GM19328 (cell line): ENCODE results near the gene TUBB4A.

Source experiments
- ATAC-seq: cut with Tn5 transposase; IDR thresholded peaks from one replicate; pipeline ENCODE4 v1.9.1; 2021; ENCODE audit warnings: mild to moderate bottlenecking, moderate library complexity; ENCODE audit not compliant: unreplicated experiment

Gene TUBB4A

DNA sequence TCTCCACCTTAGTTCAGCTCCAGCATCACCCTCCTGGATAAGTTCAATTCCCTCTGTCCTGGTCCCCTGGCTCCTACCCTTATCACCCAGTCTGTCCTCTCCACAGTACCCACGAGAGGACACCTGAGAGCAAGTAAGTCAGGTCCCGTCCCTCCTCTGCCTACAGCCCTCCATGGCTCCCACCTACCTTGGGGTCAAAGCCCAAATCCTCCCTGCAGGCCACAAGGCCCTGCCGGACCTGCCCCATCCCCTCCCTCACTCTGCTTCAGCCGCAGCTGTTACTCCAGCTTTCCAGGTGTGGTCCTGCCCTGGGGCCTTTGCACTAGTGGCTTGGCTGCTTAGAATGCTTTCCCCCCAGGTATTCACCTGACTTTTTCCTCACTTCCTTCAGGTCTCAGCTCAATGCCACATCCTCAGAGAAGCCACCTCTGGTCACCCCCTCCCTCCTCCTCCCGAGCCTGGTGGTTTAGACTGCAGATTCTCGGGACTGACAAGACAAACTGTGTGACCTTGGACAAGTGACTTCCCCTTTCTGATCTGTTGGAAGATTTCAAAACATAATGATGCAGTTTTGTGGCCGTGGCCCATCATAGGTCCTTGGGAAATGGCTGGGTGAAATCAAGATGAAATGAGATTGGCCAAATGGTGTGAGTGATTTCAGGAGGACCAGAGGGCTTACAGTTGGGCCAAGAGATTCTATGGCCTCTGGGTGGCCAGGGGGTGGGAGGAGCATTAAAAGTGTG, 3.6 kb downstream of the TUBB4A start:
- no peak for ATAC-seq

DNA sequence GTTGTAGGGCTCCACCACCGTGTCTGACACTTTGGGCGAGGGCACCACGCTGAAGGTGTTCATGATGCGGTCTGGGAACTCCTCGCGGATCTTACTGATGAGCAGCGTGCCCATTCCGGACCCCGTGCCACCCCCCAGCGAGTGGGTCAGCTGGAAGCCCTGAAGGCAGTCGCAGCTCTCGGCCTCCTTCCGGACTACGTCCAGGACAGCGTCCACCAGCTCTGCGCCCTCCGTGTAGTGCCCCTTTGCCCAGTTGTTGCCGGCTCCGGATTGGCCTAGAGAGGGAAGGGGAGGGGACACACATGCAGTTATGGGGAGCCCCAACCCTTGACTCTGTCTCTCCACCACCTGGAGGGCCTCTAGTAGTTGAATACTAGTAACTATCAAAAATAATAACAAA, 6.2 kb downstream of the TUBB4A start:
- ATAC-seq: no peak

DNA sequence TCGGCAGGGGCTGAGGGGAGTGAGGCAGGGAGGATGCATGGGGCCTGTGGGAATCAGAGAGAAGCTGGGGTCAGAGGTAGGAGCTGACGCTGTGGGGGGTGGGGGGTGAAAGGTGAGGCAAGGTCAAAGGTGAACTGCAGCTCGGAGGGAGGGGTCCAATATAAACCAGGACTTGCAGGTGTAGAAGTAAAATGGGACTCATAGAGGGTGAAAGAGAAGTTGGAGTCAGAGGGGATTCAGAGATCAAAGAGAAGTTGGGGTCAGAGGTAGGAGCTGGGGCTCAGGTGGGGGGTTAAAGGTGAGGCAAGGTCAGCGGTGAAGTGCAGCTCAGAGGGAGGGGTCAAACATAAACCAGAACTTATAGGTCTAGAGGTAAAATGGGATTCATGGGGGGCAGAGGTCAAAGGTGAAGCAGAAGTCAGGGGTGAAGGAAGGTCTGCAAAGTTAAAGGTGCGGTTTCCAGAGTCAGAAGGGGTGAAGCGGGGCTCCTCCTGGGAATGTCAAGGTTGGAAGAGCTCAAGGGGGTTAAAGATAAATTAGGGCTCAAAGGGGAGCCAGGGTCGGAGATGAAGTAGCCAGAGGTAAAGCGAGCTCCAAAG, 7.6 kb downstream of the TUBB4A start:
- no peak for ATAC-seq

DNA sequence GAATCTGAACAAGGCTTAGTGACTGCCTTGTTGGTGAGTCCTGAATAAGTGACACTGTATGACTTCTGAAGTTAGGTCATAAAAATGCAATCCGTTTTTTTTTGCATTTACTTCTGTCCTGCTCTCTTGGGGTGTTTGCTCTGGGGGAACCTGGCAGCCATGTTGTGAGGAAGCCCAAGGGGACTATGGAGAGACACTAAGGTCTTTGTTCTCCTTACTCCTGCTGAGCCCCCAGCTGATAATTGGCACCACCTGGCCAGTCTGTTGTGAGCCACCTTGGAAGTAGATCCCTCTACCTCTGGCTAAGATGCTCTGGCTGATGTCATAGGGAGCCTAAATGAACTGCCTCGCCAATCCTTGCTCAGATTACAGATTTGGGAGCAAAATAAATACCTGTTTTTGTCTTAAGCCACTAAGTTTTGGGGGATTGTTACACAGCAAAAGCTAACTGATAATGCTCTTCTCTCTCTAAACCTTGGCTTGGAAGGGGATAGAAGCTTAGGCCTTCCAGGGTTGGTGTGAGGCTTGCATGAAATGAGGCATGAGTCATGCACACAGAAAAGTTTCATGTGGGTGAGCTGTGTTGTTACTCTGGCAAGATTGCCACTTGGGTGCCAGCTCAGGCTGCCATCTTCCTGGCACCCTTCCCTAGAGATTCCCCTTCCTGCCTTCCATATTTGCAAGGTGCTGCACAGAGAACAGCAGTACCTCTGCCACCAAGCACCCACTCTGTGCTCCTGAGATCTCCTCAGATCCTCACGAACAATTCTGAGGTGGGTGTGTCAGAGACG, 10.1 kb downstream of the TUBB4A start:
- no peak for ATAC-seq

DNA sequence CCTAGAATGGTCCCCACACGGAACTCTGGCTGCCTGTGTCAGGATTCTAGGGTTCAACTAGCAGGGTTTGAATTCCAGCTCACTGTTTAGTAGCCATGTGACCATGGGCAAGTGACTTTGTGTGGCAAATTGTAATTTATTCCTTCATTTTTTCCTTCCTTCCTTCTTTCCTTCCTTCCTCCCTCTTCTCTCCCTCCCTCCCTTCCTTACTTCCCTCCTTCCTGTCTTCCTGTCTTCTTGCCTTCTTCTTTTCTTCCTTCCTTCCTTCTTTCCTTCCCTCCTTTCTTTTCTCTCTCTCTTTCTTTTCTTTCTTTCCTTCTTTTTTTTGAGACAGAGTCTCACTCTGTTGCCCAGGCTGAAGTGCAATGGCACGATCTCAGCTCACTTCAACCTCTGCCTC, 12.0 kb downstream of the TUBB4A start:
- no peak for ATAC-seq

DNA sequence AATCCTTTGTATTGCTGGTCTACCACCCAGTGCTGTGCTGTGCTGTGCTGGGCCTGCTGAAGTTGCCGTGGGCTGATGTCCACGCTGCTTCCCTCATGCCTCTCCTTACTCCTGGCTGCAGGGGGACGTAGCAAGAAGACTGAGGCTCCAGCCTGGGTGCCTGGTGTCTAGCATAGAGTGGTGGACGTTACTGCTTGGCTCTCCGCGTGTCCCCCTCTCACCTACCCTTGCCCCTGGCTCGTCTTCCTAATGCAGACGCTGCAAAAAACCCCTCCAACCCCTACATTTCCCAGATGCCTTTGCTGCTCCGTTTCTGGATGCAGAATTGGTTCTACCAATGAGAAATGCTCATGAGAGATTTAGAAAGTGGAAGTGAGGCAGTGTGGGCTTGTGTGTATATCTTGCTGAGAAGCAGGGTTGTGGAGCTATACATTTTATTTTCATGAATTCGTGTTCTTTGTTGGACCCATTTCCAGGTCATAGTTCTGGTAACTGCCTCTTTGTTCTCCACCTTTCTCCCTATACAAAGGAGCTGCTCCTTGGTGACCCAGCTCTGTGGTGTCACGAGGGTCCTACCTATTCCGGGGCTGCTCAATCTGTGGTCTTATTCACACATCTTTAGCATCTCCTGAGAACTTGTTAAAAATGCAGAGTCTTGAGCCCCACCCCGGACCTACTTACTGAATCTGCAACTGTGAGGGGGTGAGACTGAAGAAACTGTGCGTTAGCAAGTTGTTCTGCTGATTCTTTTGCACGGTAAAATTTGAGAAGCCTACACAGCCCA, 12.6 kb downstream of the TUBB4A start:
- ATAC-seq: peak; percentile 64

DNA sequence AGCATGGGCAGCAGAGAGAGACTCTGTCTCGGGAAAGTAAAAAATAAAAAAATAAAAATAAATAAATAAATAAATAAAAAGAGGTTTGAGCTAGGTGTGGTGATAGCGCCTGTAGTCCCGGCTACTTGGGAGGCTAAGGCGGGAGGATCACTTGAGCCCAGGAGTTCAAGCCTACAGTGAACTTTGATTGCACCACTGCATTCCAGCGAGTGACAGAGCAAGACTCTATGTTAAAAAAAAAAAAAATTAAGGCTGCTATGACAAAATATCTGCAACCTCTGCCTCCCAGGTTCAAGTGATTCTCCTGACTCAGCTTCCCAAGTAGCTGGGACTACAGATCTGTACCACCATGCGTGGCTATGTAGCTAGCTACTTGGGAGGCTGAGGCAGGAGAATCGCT, 17.3 kb downstream of the TUBB4A start:
- no peak for ATAC-seq

DNA sequence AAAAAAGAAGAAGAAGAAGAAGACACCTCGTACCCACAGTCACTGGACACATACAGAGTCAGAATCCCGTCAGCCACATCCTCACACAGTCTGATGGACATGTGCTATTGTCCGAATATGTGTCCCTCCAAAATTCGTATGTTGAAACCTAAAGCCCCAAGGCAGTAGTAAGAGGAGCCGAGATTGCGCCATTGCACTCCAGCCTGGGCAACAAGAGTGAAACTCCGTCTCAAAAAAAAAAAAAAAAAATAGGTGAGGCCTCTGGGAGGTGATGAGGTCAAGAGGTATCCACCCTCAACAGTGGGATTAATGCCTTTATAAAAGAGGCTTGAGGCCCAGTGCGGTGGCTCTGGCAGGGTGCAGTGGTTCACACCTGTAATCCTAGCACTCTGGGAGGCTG, 17.9 kb downstream of the TUBB4A start:
- no peak for ATAC-seq

DNA sequence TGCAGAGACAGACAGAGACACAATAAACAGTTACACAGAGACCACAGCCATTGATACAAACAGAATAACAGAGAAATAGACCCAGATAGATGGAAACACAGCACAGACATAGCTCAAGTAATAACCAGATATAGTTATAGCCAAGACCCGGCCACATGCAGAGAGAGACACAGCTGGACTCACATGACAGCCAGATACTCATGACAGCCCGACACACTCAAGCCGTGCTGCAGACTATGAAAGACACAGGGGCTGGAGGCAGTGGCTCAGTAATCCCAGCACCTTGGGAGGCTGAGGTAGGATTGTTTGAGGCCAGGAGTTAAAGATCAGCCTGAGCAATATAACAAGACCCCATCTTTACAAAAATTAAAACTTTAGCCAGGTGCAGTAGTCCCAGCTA, 18.9 kb downstream of the TUBB4A start:
- ATAC-seq: no peak

DNA sequence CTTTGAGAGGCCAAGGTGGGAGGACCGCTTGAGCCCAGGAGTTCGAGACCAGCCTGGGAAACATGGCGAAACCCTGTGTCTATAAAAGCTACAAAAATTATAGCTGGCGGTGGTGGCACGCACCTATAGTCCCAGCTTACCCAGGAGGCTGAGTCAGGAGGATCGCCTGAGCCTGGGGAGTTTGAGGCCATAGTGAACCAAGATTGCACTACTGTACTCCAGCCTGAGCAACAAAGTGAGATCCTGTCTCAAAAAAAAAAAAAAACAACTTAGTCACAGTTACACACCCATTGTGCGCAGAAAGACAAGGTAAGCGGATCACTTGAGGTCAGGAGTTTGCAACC, 19.8 kb downstream of the TUBB4A start:
- ATAC-seq: no peak

DNA sequence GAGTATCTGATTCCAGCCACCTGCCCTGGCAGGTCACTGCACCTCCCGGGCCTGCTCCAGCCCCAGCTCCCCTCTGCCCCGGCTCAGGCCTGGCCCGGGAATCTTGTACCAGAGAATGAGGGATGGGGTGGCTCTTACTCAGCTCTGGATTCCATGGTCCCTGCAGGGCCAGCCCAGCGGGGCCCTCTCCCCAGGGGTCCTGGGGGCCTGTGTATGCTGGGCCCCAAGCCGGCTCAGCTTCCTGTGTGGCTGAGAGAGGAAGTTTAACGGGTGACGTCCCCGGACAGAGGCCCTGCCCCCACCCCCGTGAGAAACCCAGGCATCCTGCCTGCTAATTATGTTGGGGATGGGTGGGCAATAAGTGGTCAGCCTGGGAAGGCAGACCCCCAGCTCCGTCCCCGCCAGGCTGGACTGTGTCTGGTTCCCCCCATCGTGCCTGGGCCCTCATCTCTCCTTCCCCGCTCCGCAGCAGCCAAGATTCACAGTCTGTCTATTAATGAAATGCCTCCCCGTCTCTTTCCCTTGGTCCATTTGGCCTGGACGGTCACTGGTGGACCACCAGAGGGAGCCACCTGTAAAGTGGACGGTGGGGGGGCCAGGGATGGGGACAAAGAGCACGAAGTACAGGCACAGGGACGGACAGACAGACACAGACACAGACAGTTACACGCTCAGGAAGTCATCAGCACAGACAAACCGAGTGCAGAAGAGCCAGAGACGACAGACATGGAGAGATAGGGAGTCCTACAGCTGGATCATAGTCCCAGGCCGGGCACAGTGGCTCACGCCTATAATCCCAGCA, 20.4 kb downstream of the TUBB4A start, which contains the start of gene DENND1C:
DENND1C (minus strand) TSS at position 247 of the 802 bp plus-strand sequence; CDS start at position 155, 92 bp downstream.
- peak; percentile 50 for ATAC-seq

DNA sequence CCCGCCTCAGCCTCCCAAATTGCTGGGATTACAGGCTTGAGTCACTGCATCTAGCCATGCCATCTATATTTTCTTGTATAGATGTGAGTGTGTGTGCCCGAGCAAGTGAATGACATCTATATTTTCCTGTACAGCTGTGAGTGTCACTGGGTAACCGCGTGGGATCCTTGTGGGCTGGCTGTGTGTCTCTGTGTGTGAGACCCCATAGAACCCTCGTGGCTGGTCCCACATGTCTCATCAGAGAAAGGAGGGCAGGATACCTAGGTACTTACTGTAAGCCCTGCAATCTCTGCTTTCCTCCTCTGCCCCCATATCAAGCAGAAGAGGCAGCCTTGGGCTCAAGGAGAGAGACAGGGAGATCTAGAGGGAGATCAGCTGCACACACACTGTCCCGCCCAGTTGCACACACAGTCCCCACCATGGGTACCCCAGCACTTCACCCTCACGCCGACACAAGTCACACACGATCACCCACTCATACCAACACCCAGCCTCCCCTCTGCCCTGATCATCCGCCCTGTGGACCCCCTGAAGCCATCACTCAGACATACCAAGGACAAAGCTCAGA, 21.2 kb downstream of the TUBB4A start:
- no peak for ATAC-seq

DNA sequence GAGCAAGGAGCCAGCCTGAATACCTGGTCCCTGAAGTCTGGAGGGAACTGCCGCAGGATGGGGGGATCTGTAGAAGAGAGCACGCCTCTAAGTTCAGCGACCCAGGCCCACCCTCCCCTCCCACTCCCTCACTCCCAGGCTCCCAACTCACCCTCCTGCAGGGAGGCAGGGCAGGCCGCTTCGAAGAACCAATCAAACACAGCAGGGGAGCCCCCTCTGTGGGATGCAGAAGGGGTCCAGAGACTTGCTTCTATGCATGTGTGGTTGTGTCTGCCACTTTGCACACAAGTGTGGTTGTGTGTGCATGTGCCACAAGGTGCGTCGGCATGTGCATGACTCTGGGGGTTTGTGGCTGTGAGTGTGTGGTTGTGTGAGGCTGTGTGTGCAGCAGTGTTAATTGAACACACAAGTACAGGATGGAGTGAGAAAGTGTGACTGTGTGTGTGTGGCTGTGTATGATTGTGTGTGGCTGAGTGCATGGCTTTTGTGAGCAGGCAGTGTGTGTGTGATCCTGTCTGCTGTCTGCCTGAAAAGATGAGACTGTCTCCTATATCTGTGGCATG, 22.2 kb downstream of the TUBB4A start:
- ATAC-seq: no peak

DNA sequence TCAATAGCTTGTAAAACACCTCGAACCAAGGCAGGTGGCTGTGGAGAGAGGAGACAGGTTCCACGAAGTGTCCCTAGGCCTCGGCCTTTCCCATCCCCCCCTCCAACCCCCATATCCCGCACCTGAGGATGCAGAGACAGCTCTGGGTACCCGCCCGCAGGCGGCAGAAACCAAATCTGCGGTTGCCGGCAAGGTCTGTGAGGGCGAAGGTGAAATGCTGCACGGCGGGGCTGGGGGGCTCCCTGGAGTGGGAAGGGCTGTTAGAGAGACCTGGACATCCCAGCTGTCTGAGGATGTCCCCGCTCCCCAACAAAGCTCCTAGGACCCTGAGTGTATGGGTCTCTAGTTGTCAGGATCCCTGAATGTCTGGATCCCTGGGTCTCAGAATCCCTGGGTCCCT, 23.3 kb downstream of the TUBB4A start:
- no peak for ATAC-seq

DNA sequence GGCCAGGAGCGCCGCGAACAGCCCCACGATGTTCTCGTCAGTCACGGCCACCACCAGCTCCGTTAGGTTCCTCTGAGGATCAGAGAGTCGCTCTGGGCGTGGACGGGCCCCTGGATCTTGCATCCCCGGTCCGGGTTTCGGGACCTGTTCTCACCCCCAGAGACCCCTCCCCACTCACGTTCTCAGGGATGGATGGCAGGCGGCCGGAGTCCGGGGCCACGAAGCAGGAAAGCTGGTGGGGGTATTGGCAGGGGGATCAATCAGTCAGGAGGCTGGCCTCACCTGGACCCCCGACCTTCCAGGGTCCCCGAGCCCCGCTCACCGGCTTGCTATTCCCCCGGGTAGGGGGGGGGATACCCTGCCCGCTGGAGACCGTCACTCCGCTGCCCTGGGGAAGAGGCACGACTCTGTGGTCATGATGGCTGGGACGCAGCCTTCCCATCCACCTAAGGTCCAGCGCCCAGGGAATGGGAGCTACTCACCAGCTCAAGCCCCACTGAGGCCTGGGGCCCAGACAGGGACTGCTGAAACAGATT, 25.1 kb downstream of the TUBB4A start:
- ATAC-seq: no peak

DNA sequence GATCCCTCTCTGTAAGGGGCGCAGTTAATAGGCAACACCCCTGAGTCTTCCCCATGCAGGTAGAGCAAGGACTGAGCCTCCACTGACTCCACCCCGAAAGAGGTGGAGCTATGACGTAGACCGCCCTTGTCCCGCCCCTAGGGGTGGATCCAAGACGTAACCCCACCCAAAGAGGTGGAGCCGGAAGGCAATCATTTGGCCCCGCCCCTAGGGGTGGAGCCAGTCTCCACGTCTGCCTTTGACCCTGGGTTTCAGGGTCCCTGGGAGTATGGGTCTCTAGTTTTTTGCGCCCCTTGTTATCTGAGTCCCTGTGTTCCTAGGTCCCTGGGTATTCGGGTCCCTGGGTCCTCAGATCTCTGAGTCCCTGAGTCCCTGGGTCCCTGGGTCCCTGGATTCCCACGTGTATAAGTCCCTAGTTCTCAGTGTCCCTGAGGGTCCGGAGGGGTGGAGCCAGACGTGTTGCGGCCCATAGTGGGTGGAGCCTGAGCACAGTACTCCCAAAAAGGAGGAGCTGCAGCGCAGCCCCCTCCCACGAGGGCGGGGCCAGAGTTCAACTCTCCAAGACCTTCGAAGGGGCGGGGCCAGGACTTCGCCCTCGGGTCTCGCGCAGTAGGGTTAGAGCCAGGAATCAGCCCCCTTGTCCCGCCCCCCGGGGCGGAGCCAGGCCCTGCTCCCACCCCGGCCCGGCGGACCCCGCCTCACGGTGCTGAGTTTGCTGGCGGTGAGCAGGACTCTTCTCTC, 25.8 kb downstream of the TUBB4A start:
- ATAC-seq: no peak

DNA sequence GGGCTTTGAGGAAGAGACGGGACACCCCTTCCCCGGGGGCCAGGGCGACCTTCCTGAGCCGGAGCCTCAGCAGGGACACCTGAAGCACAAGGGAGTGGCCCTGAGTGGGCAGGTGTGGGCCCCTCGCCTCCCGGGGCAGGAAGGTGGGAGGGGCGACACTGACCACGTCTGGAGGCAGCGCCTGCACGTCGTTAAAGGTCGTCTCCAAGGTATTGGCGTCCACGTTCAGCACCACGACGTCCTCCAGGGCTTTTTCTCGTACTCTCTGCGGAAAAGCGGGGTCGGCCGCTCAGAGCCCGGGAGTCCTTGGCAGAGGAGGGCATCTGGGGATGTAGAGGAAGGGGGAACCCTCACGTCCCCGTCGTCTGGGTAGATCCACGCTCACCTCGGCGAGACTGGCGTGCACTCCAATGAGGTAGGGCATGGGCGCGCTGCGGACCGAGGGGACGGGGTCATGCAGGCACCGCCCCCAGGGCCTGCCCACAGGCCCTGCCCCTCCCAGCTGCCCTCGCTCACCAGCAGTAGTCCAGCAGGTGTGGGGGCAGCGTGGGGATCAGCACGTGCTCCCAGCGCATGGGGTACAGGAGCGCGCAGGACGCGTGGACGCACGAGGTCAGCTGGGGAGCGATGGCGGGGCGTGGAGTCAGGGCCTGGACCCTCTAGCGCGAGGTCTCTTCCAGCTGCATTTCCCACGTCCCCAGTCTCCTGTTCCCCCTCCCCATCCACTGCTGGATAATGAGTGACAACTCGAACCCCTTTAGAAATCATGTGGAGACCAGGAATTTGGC, 26.6 kb downstream of the TUBB4A start:
- ATAC-seq: no peak

DNA sequence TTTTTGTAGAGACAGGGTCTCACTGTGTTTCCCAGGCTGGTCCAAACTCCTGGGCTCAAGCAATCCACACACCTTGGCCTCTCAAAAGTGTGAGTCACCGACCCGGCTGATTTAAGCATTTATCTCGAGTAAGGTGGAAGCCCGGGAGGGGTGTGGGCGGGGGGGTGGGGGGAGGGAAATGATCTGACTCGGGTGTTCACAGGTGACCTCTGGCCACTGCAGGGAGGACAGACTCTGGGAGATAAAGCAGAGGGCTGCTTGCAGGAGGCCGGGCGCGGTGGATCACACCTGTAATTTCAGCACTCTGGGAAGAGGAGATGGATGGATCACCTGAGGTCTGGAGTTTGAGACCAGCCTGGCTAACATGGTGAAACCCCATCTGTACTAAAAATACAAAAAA, 28.5 kb downstream of the TUBB4A start:
- ATAC-seq: no peak
